Esophagus muscularis mucosa (tissue), 4 donors: ENCODE data around the gene SERPINB6. TPM values are rescaled to one million over a fixed set of nuclear protein-coding genes. Genes with fewer than 3 reads are reported as not detected.

ENCODE experiments used
- DNase-seq: peaks from one replicate; pipeline ENCODE4 v3.0.0-alpha.2; 2017; ENCODE audit errors: extremely low spot score
- H3K27ac ChIP-seq, 4 donors: fragments of 200-600 bp; sonication (generic); replicated peaks in 1 of 4; 1 replicate in 3 of 4; 2 replicates in 1 of 4; pipeline ENCODE4 v1.5.1; 2016 to 2019; ENCODE audit warnings: mild to moderate bottlenecking in 1 of 4
- H3K27me3 ChIP-seq, 4 donors: fragments of 200-600 bp; sonication (generic); one replicate each; pipeline versions ENCODE4 v1.5.1 to v1.6.0; 2016 to 2019
- H3K36me3 ChIP-seq, 4 donors: fragments of 200-600 bp; sonication (generic); one replicate each; pipeline ENCODE4 v1.5.1; 2016 to 2019
- H3K4me1 ChIP-seq, 4 donors: fragments of 200-600 bp; sonication (generic); one replicate each; pipeline ENCODE4 v1.5.1; 2016 to 2019
- H3K4me3 ChIP-seq, 4 donors: fragments of 200-600 bp; sonication (generic); 1 replicate in 2 of 4; 2 replicates in 2 of 4; pipeline ENCODE4 v1.5.1; 2016 to 2019; ENCODE audit warnings: mild to moderate bottlenecking in 4 of 4, moderate library complexity in 1 of 4
- H3K9me3 ChIP-seq, 4 donors: fragments of 200-600 bp; sonication (generic); 1 replicate in 3 of 4; 2 replicates in 1 of 4; pipeline ENCODE4 v1.5.1; 2016 to 2019
- EP300 ChIP-seq: sonication (generic); formaldehyde crosslinking; IDR thresholded peaks from one replicate; pipeline ENCODE4 v1.6.1; 2017; ENCODE audit warnings: antibody characterized with exemption
- POLR2A ChIP-seq: fragments of 450-650 bp; IDR thresholded peaks from one replicate; pipeline ENCODE4 v1.6.1; 2017; ENCODE audit warnings: antibody characterized with exemption, moderate library complexity, mild to moderate bottlenecking, low read depth
- POLR2AphosphoS5 ChIP-seq, 2 donors: sonication (generic); formaldehyde crosslinking; IDR thresholded peaks; one replicate each; pipeline ENCODE4 v1.6.1; 2017; ENCODE audit warnings: antibody characterized with exemption in 2 of 2
- WGBS: methylation state at CpG from one replicate; pipeline ENCODE4 v1.1.5; 2018; 5-methylcytosine and 5-hydroxymethylcytosine counted together
- intact Hi-C: fragments of 100-400 bp; cut with DNase I; formaldehyde crosslinking; loops from one replicate; pipeline ENCODE4 v1.15.1; 2023
- total RNA-seq, 4 donors: library from RNA; depleted of rRNA; stranded (reverse); fragments of >200 nt; gene quantifications; one replicate each; pipeline versions ENCODE4 v1.1.0 to v1.2.1, GENCODE V29; 2016
- TF ChIP-seq, protein P1 (sequence below), 3 experiments: fragments of 200-600 bp in 2 of 3; fragments of 450-650 bp in 1 of 3; sonication (generic) in 2 of 3; IDR thresholded peaks; one replicate each; pipeline ENCODE4 v1.5.1; 2017 to 2019; ENCODE audit warnings: antibody characterized with exemption in 3 of 3, mild to moderate bottlenecking in 2 of 3, moderate library complexity in 1 of 3

Gene SERPINB6
- total RNA-seq, 4 donors from 2014 or later = 114 to 125 (median 124) TPM

DNA sequence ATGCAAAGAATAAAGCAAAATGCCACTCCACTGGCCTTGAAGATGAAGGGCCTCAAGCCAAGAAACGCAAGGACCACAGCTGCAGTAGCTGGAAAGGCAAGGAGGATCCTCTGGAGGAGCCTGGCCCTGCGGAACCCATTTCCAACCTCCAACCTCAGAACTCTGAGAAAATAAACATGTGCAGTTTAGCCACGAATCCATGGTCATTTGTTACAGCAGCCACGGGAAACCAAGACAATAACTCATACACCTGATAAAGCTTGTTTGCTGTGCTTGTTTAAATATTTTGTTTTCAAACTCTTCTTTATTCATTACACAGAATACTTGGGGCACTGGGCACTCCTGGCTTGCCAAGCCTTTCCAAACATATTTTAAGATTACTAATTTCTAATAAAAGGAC lies 10.4 kb downstream of the SERPINB6 start:
- Histone ChIP-seq H3K27me3 (no peaks in the 10 kb centered on the region), H3K4me1 (peaks cover 68 to 78% (median 71%) of the 10 kb centered on the region in 4 donors), H3K36me3 (peaks cover 0 to 16% (median 7%) of the 10 kb centered on the region in 4 donors), H3K27ac (peak overlapping the region; percentile 33 to 77 (median 60)), H3K9me3 (no peaks in the 10 kb centered on the region), H3K4me3 (no peak overlapping the region)
- DNase-seq = no peak
- WGBS = 53% methylated on average over 4 of the region's 4 CpGs
- TF ChIP-seq, protein P1, sequence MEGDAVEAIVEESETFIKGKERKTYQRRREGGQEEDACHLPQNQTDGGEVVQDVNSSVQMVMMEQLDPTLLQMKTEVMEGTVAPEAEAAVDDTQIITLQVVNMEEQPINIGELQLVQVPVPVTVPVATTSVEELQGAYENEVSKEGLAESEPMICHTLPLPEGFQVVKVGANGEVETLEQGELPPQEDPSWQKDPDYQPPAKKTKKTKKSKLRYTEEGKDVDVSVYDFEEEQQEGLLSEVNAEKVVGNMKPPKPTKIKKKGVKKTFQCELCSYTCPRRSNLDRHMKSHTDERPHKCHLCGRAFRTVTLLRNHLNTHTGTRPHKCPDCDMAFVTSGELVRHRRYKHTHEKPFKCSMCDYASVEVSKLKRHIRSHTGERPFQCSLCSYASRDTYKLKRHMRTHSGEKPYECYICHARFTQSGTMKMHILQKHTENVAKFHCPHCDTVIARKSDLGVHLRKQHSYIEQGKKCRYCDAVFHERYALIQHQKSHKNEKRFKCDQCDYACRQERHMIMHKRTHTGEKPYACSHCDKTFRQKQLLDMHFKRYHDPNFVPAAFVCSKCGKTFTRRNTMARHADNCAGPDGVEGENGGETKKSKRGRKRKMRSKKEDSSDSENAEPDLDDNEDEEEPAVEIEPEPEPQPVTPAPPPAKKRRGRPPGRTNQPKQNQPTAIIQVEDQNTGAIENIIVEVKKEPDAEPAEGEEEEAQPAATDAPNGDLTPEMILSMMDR (IDR thresholded peaks at IDR 0.05) = no peak
- TF ChIP-seq POLR2A = no peak
- no peak for TF ChIP-seq EP300
- no peak for TF ChIP-seq POLR2AphosphoS5 (IDR thresholded peaks at IDR 0.05)
- intact Hi-C loops = no loop called here

DNA sequence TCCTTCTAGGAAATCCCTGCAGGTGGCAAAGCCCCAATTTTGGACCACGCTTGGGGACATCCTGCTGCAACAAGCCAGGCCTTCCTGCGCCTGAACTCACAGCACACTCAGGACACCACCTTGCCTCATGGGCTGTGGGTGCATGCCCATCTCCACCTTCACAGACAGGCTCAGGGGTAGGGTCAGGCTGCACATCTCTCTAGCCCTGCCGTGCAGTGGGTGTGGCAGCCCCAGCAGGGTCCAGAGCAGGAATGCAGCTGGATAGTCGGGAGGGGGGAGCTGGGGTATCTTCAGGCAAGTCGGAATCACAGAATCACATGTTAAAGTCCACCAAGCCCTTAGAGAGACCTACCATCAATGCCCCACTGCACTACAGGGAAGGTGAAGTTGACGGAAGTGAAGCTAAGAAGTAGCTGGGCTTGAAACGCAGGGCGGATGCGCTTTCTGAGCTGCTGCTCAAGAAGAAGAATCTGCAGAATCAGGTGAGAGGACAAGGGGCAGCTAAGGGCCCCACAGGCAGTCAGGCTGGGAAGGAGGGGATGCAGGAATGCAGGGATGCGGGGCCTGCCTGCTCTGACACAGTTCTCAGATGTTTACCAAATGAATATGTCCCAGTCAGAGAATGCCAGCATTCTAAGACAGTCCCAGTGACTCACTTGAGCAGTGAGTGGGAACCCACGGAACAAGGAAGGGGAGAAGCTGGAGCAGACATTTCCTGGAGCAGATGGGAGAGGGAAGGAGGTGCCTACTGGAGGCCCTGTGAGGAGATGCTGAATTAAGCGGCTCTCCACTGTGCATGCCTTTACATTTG lies 11.3 kb downstream of the SERPINB6 start:
- H3K4me1 ChIP-seq = peaks cover 64 to 78% (median 71%) of the 10 kb centered on the region in 4 donors
- TF ChIP-seq EP300 (no peak), POLR2AphosphoS5 (IDR thresholded peaks at IDR 0.05) (peak in 1 of 2 donors; percentile 9)
- H3K4me3 ChIP-seq = no peak overlapping the region
- peaks cover 0 to 21% (median 12%) of the 10 kb centered on the region in 4 donors for H3K36me3 ChIP-seq
- DNase-seq = no peak
- no peaks in the 10 kb centered on the region for H3K9me3 ChIP-seq
- WGBS = 77% methylated on average over 10 of the region's 12 CpGs
- intact Hi-C loops = no loop called here
- peak overlapping the region; percentile 33 to 77 (median 60) for H3K27ac ChIP-seq
- no peaks in the 10 kb centered on the region for H3K27me3 ChIP-seq

DNA sequence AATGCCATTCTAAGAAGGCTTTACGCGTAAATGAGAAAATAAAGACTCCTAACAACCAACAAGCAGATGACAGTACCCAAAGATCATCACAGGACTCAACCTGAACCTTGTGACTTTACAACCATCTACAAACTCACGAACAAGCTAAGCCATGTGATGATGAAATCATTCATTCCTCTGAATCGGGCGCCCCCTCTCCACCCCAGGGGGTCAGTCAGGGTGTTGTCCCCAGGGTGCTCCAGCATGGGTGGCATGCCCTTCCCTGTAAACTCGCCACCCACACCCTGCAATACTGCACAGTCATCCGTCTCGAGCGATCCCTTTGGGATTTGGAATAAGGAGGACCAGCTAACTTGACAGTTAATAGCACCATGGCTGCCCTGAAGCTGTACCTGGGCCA lies 12.6 kb downstream of the SERPINB6 start:
- TF ChIP-seq EP300 = no peak
- no peak for TF ChIP-seq POLR2A
- TF ChIP-seq, protein P1 (IDR thresholded peaks at IDR 0.05) = no peak
- TF ChIP-seq POLR2AphosphoS5 (IDR thresholded peaks at IDR 0.05) = no peak
- Histone ChIP-seq H3K9me3 (no peaks in the 10 kb centered on the region), H3K27me3 (no peaks in the 10 kb centered on the region), H3K36me3 (peaks cover 0 to 33% (median 22%) of the 10 kb centered on the region in 4 donors), H3K27ac (peak overlapping the region in 3 of 4 donors; percentile 56 to 77 (median 64)), H3K4me1 (peaks cover 64 to 77% (median 71%) of the 10 kb centered on the region in 4 donors), H3K4me3 (no peak overlapping the region)
- intact Hi-C loops = no loop called here
- no peak for DNase-seq
- WGBS = 88% methylated on average over 9 of the region's 9 CpGs

DNA sequence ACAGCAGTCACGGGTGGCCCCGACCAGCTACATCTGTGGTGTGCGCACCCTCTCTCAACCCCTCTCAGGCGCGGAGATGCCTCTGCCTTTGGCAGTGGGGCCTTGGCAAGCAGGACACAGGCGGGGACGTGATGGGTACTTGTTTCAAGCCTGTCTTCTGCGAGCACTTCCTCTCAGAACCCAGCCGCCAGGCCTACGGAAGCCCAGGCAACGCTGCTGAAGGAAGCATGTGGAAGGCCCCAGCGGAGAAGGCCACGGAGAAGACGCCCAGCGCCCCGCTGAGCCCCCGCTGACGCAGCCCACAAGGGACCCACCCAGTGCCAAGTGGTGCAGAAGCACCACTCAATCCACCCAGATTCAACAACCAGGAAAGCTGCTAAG lies 13.0 kb downstream of the SERPINB6 start:
- intact Hi-C loops = no loop called here
- WGBS = 78% methylated on average over 17 of the region's 18 CpGs
- H3K36me3 ChIP-seq = peaks cover 0 to 36% (median 23%) of the 10 kb centered on the region in 4 donors
- peak overlapping the region; percentile 56 to 77 (median 62) for H3K27ac ChIP-seq
- TF ChIP-seq POLR2A (no peak), EP300 (no peak), POLR2AphosphoS5 (IDR thresholded peaks at IDR 0.05) (no peak)
- TF ChIP-seq, protein P1 (IDR thresholded peaks at IDR 0.05) = no peak
- no peaks in the 10 kb centered on the region for H3K27me3 ChIP-seq
- H3K4me3 ChIP-seq = no peak overlapping the region
- no peak for DNase-seq
- H3K4me1 ChIP-seq = peaks cover 62 to 75% (median 67%) of the 10 kb centered on the region in 4 donors
- no peaks in the 10 kb centered on the region for H3K9me3 ChIP-seq

DNA sequence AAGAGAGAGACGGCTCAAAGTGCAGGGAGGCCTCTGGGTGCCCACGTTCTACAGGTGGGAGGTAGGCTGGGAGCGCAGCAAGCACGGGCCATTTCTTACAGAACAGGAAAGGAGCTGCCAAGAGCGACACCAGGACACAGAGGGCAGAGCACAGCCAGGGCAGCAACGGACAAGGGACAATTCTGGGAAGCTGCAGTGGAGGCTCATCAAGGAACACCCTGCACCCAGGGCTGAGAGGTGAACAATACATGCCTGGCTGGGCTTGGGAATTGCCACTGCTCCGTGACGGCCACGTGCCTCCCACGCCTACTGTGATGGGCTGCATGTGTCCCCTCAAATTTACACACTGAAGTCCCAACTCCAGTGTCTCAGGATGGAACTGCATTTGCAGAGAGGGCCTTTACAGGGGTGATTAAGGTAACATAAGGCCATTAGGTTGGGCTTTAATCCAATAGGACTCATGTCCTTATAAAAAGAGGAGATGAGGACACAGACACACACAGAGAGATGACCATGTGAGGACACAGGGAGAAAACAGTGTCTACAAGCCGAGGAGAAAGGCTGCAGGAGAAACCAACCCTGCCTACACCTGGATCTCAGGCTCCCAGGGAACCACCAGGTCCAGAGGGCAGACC lies 13.6 kb downstream of the SERPINB6 start:
- TF ChIP-seq POLR2A (no peak), POLR2AphosphoS5 (IDR thresholded peaks at IDR 0.05) (no peak), EP300 (no peak)
- TF ChIP-seq, protein P1 (IDR thresholded peaks at IDR 0.05) = no peak
- Histone ChIP-seq H3K9me3 (no peaks in the 10 kb centered on the region), H3K36me3 (peaks cover 0 to 36% (median 23%) of the 10 kb centered on the region in 4 donors), H3K4me3 (no peak overlapping the region), H3K27ac (peak overlapping the region; percentile 56 to 77 (median 62)), H3K4me1 (peaks cover 61 to 75% (median 66%) of the 10 kb centered on the region in 4 donors), H3K27me3 (no peaks in the 10 kb centered on the region)
- DNase-seq = no peak
- intact Hi-C loops = no loop called here
- WGBS = 79% methylated on average over 7 of the region's 11 CpGs
